ENCODE data around the gene ACTR1A. TPM values are rescaled to one million over a fixed set of nuclear protein-coding genes. Genes with fewer than 3 reads are reported as not detected.

Gene ACTR1A
- polyA plus RNA-seq, 1 experiment = 216 TPM

- no peak for DNase-seq (ENCODE audit: low read depth)
- no peaks in the 10 kb centered on the region; the same call in 1 of the 2 replicates for H3K27me3 ChIP-seq (ENCODE audit: control insufficient read depth, insufficient read depth, low read length)
- no peak overlapping the region for H3K4me3 ChIP-seq (ENCODE audit: low read depth, low read length)
- ChIA-PET POLR2A (interaction anchor here (0.6 kb wide), 1 partner anchor 306 kb away, joined by 7 read pairs; no protein-coding TSS in a partner anchor), CTCF (interaction anchor here (1.0 to 3.2 kb wide), 2 partner anchors 12 to 45 kb away, joined by 3 to 30 read pairs; partner anchors contain the start of gene FBXL15)
- TF ChIP-seq, protein P1, sequence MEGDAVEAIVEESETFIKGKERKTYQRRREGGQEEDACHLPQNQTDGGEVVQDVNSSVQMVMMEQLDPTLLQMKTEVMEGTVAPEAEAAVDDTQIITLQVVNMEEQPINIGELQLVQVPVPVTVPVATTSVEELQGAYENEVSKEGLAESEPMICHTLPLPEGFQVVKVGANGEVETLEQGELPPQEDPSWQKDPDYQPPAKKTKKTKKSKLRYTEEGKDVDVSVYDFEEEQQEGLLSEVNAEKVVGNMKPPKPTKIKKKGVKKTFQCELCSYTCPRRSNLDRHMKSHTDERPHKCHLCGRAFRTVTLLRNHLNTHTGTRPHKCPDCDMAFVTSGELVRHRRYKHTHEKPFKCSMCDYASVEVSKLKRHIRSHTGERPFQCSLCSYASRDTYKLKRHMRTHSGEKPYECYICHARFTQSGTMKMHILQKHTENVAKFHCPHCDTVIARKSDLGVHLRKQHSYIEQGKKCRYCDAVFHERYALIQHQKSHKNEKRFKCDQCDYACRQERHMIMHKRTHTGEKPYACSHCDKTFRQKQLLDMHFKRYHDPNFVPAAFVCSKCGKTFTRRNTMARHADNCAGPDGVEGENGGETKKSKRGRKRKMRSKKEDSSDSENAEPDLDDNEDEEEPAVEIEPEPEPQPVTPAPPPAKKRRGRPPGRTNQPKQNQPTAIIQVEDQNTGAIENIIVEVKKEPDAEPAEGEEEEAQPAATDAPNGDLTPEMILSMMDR (IDR thresholded peaks at IDR 0.05; ENCODE audit: insufficient read depth, low read depth, low read length) = no peak
- H3K36me3 ChIP-seq (ENCODE audit: control insufficient read depth, insufficient read depth, low read length) = no peaks in the 10 kb centered on the region; the same call in 1 of the 2 replicates
Observed at GRCh38 chr10:102433619-102434046, 68.9 kb downstream of the ACTR1A start.

DNA sequence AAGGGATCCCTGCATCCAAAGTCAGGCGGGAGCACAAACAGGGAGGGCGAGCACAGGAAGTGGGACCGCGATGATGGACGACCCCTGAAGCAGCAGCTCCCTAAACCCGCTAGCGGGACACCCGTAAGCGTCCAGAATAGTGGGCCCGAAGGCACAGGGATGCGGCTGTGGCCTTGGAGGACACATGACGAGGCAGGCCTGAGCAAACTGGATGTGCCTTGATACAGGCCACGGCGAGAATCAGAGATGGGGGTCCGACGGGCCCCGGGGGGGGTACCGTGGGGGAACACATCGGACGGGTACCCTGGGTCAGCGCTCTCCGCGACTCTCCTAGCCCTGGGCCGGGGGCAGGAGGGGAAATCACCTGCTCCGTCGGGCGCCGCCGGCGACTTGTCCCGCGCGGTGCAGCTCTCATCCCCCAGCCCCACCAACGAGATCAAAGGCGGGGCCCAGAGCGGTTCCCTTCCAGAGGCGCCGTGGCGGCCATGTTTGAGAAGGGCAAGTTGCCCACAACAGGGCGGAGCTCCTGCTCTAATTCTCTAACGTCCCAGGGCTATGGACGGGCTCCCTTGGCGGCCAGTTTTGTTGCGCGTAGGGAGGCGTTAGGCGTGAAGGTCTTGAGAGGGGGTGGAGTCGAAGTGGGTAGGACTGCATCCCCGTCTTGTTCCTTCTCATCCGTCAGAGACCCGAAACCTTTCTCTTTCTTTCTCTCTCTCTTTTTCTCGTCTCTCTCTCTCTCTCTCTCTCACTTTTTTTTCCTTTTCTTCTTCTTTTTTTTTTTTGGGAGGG, 70.2 kb downstream of the ACTR1A start, which contains the start of gene CUEDC2:
Gene CUEDC2 (minus strand): TSS at position 413 of the 789 bp plus-strand sequence. CDS start 7,386 bp downstream, outside the sequence.
- CTCF ChIA-PET = interaction anchor here (0.9 to 3.2 kb wide), 6 partner anchors 8 to 151 kb away, joined by 3 to 30 read pairs (median 4); partner anchors contain the start of gene FBXL15
- no peaks in the 10 kb centered on the region; the same call in 1 of the 2 replicates for H3K36me3 ChIP-seq (ENCODE audit: control insufficient read depth, insufficient read depth, low read length)
- POLR2A ChIA-PET = interaction anchor here (1.1 kb wide), 1 partner anchor 12 kb away, joined by 7 read pairs; the partner anchor contains the start of gene FBXL15

DNA sequence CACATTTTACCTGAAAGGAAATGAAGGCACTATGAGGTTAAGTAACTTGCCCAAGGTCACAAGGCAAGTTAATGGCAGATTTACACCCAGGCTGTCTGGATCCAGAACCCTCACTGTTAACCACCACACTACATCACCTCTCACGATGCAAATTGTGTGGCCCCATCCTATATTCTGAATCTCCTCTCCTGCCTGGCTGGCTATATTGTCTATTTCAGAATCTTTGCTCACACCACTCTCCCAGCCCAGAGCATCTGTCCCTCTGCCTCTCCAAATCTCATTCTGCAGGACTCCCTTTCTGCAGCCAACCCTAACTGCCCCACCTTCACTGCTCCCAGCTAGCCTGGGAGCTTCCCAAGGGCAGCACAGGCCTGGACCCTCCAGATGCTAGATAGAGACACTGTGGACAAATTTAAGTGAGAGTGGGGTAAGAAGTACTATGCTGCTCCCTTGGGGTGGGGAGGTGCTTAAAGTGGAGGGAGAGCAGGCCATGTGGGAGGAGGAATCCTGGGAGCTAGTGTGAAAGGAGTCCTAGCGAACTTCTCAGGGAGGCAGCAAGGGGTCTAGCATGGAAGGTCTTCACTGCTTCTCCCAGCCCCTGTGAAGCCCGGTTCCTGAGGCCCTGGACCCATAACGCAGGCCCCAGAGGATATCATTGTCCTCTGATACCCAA, 70.9 kb downstream of the ACTR1A start:
- Histone ChIP-seq H3K27me3 (ENCODE audit: control insufficient read depth, insufficient read depth, low read length) (no peaks in the 10 kb centered on the region; the same call in 1 of the 2 replicates), H3K4me3 (ENCODE audit: low read depth, low read length) (peak overlapping the region; percentile 83), H3K36me3 (ENCODE audit: control insufficient read depth, insufficient read depth, low read length) (no peaks in the 10 kb centered on the region; the same call in 1 of the 2 replicates)
- TF ChIP-seq, protein P1 (IDR thresholded peaks at IDR 0.05; ENCODE audit: insufficient read depth, low read depth, low read length) = no peak
- DNase-seq (ENCODE audit: low read depth) = no peak
- ChIA-PET CTCF (interaction anchor here (0.9 to 3.2 kb wide), 4 partner anchors 10 to 151 kb away, joined by 3 to 30 read pairs (median 6); partner anchors contain the start of gene FBXL15), POLR2A (interaction anchor here (1.1 kb wide), 1 partner anchor 11 kb away, joined by 7 read pairs; the partner anchor contains the start of gene FBXL15)

More for the DNA sequence above, 70.2 kb downstream of the ACTR1A start, which contains the start of gene CUEDC2:
- H3K27me3 ChIP-seq (ENCODE audit: control insufficient read depth, insufficient read depth, low read length) = no peaks in the 10 kb centered on the region; the same call in 1 of the 2 replicates
- peak within 1 kb of the TSS; percentile 83 for H3K4me3 ChIP-seq (ENCODE audit: low read depth, low read length)
- peak; percentile 59 for DNase-seq (ENCODE audit: low read depth)
- TF ChIP-seq, protein P1 (IDR thresholded peaks at IDR 0.05; ENCODE audit: insufficient read depth, low read depth, low read length) = 0 out of 2 replicates have a peak, but pooled peaks have one; percentile 2

GRCh38 chr10:102429468-102429867, 73.0 kb downstream of the ACTR1A start:
- TF ChIP-seq, protein P1 (IDR thresholded peaks at IDR 0.05; ENCODE audit: insufficient read depth, low read depth, low read length) = no peak
- H3K36me3 ChIP-seq (ENCODE audit: control insufficient read depth, insufficient read depth, low read length) = peaks cover under 1% of the 10 kb centered on the region; the same call in 1 of the 2 replicates
- no peak overlapping the region for H3K4me3 ChIP-seq (ENCODE audit: low read depth, low read length)
- DNase-seq (ENCODE audit: low read depth) = no peak
- CTCF ChIA-PET = no interaction called here
- POLR2A ChIA-PET = no interaction called here
- H3K27me3 ChIP-seq (ENCODE audit: control insufficient read depth, insufficient read depth, low read length) = no peaks in the 10 kb centered on the region

Small RNA genes lying within 50 kb of the gene (small RNA-seq; reads per million reads assigned to genes)
- 1,177 reads per million, percentile 97 among the genes with 10 or more reads in this experiment for gene MIR146B (ENCODE audit: insufficient read length, low read depth, low replicate concordance)

Other genes with a start within 250 kb of the ACTR1A start
- 17.8 and 31.3 TPM in 2 replicates for gene NFKB2, start 107.0 kb downstream of the ACTR1A start, polyA plus RNA-seq (2011; rRNA removed)
- 1.2 and 1.8 TPM in 2 replicates for gene PSD, start 83.9 kb downstream of the ACTR1A start, polyA plus RNA-seq (2011; rRNA removed)
- gene FBXL15, start 81.9 kb downstream of the ACTR1A start, polyA plus RNA-seq (2011; rRNA removed) = 3.5 and 7.5 TPM in 2 replicates
- 51.2 and 74.4 TPM in 2 replicates for gene CUEDC2, start 70.1 kb downstream of the ACTR1A start, polyA plus RNA-seq (2011; rRNA removed)
- gene C10orf95, start 51.2 kb downstream of the ACTR1A start, polyA plus RNA-seq (2011; rRNA removed) = not detected in 2 replicates
- gene SUFU, start 1.3 kb upstream of the ACTR1A start, polyA plus RNA-seq (2011; rRNA removed) = 5.3 and 8.5 TPM in 2 replicates
- gene TRIM8, start 141.8 kb upstream of the ACTR1A start, polyA plus RNA-seq (2011; rRNA removed) = 60.4 and 105 TPM in 2 replicates
- gene ARL3, start 211.7 kb upstream of the ACTR1A start, polyA plus RNA-seq (2011; rRNA removed) = 8.1 and 10.8 TPM in 2 replicates
- gene SFXN2, start 211.9 kb upstream of the ACTR1A start, polyA plus RNA-seq (2011; rRNA removed) = 4.3 and 5.6 TPM in 2 replicates
- gene WBP1L, start 241.2 kb upstream of the ACTR1A start, polyA plus RNA-seq (2011; rRNA removed) = 45.3 and 52.4 TPM in 2 replicates